ENCODE data around the gene NAA20.

NAA20 gene

DNA sequence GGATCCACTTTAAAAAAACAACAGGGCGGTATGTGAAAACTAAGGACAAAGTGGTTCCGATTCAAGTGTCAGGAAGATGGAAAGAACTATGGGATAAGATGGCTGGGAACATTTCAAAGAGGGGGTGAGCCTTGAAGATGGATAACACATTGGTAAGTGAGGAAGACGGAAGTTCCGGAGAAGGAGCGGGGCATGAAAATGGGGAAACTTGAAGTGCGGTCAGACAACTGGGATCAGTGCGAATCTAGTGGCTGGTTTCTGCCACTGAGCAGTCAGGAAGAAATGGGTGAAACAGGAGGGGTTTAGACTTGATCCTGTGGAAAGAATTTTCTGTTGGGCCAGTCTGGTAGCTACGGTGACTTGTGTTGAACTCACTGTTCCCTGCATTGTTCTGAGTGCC, 1.2 kb downstream of the NAA20 start:
- Mint-ChIP-seq H3K27ac (peak overlapping the region; percentile 94), H3K27me3 (no peaks in the 10 kb centered on the region), H3K36me3 (peaks cover 18 to 25% of the 10 kb centered on the region in 2 donors), H3K4me3 (peak overlapping the region; percentile 94 to 98), H3K9me3 (no peaks in the 10 kb centered on the region), H3K4me1 (peaks cover 28 to 42% of the 10 kb centered on the region in 2 donors)
- no peak for DNase-seq
- ATAC-seq (replicated peaks), result no peak

GRCh38 chr20:20019123-20019522, 2.0 kb downstream of the NAA20 start:
- no peak for ATAC-seq (replicated peaks)
- peaks cover 28 to 42% of the 10 kb centered on the region in 2 donors for H3K4me1 Mint-ChIP-seq

GRCh38 chr20:20020908-20021307, 3.7 kb downstream of the NAA20 start:
- Mint-ChIP-seq H3K4me1 (peaks cover 31 to 42% of the 10 kb centered on the region in 2 donors), H3K9me3 (no peaks in the 10 kb centered on the region), H3K27ac (peak overlapping the region; percentile 4), H3K36me3 (peaks cover 21 to 34% of the 10 kb centered on the region in 2 donors), H3K27me3 (no peaks in the 10 kb centered on the region), H3K4me3 (no peak overlapping the region)
- DNase-seq, result no peak
- ATAC-seq (replicated peaks), result no peak

More at GRCh38 chr20:20019123-20019522, 2.0 kb downstream of the NAA20 start:
- DNase-seq, result no peak
- Mint-ChIP-seq H3K9me3 (no peaks in the 10 kb centered on the region), H3K27ac (no peak overlapping the region), H3K27me3 (no peaks in the 10 kb centered on the region), H3K4me3 (peak overlapping the region; percentile 37 to 43), H3K36me3 (peaks cover 21 to 31% of the 10 kb centered on the region in 2 donors)

- Mint-ChIP-seq H3K4me3 (no peak overlapping the region), H3K36me3 (peaks cover 21 to 38% of the 10 kb centered on the region in 2 donors), H3K4me1 (peaks cover 29 to 39% of the 10 kb centered on the region in 2 donors), H3K27me3 (no peaks in the 10 kb centered on the region), H3K9me3 (no peaks in the 10 kb centered on the region), H3K27ac (no peak overlapping the region)
- DNase-seq (no peak), ATAC-seq (replicated peaks) (no peak)
Measured at GRCh38 chr20:20021835-20022234, 4.7 kb downstream of the NAA20 start.

DNA sequence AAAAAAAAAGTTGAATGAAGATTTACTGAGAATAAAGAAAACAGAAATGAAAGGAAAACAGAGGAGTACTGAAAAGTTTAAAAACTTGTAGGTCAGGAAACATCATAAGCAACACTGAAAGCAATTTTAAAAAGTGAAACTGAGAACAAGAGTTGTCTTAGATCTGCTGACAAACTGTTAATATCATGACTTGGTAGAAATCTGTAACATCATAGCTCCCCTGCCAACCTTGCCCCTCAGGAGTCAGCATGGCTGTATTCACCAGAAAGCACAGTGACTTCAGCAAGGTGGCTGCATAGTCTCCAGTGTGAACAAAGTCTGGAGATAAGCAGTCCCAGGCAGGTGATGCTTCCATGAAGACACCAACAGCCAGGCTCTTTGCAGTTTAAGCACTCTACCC, 5.3 kb downstream of the NAA20 start:
- no peak overlapping the region for H3K4me3 Mint-ChIP-seq
- no peak overlapping the region for H3K27ac Mint-ChIP-seq
- ATAC-seq (replicated peaks) (no peak), DNase-seq (no peak)
- H3K4me1 Mint-ChIP-seq, result peaks cover 27 to 36% of the 10 kb centered on the region in 2 donors
- peaks cover 22 to 40% of the 10 kb centered on the region in 2 donors for H3K36me3 Mint-ChIP-seq
- H3K9me3 Mint-ChIP-seq, result no peaks in the 10 kb centered on the region
- H3K27me3 Mint-ChIP-seq, result no peaks in the 10 kb centered on the region

DNA sequence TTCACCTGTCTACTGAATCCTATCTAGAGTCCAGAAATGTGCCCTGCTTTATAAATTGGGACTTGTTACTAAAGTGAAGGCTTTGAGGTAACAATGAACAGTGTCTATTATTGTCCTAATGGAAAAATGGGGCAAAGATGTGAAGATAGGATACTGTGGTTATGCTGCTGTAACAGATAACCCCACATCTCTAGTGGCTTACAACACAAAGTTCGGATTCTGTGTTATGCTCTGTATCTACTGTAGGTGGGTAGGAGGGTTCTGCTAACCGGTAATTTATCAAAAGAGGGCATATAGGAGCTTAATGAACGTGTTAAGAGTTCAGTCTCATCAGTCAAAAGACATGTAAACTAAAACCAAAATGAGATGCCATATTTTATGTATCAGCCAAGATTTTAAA, 6.2 kb downstream of the NAA20 start:
- Mint-ChIP-seq H3K4me1 (peaks cover 24 to 27% of the 10 kb centered on the region in 2 donors), H3K27ac (no peak overlapping the region), H3K4me3 (no peak overlapping the region), H3K36me3 (peaks cover 26 to 36% of the 10 kb centered on the region in 2 donors), H3K27me3 (no peaks in the 10 kb centered on the region), H3K9me3 (no peaks in the 10 kb centered on the region)
- DNase-seq, result no peak
- no peak for ATAC-seq (replicated peaks)

GRCh38 chr20:20024942-20025341, 7.8 kb downstream of the NAA20 start:
- Mint-ChIP-seq H3K36me3 (peaks cover 22 to 34% of the 10 kb centered on the region in 2 donors), H3K9me3 (no peaks in the 10 kb centered on the region), H3K27ac (peak overlapping the region; percentile 16), H3K27me3 (no peaks in the 10 kb centered on the region), H3K4me1 (peaks cover 14 to 18% of the 10 kb centered on the region in 2 donors), H3K4me3 (no peak overlapping the region)
- ATAC-seq (replicated peaks) (no peak), DNase-seq (no peak)

- peaks cover 12 to 33% of the 10 kb centered on the region in 2 donors for H3K36me3 Mint-ChIP-seq
- H3K9me3 Mint-ChIP-seq, result no peaks in the 10 kb centered on the region
- DNase-seq (no peak), ATAC-seq (replicated peaks) (no peak)
- H3K27ac Mint-ChIP-seq, result no peak overlapping the region
- no peak overlapping the region for H3K4me3 Mint-ChIP-seq
- H3K4me1 Mint-ChIP-seq, result peaks cover 0 to 3% of the 10 kb centered on the region in 2 donors
- no peaks in the 10 kb centered on the region for H3K27me3 Mint-ChIP-seq
Measured at GRCh38 chr20:20027284-20027683, 10.1 kb downstream of the NAA20 start.

DNA sequence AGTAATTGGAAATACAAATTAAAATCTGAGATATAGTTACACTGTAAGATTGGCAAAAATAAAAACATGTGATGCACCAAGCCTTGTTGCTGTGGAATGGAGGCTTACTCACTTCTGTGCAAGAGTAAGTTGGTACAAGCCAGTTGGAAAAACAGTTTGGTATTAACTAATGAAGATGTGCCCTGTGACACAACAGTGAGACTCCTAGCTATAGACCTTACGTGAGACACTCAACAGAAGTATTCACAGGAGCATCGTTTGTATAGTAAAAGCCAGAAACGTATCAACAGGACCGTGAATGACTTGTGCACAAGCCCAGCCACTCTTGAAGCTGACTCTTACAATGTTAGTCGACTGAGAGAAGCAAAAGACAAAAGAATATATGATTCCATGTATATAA, 14.6 kb downstream of the NAA20 start:
- DNase-seq (no peak), ATAC-seq (replicated peaks) (no peak)
- Mint-ChIP-seq H3K27me3 (no peaks in the 10 kb centered on the region), H3K4me1 (peaks cover 0 to 2% of the 10 kb centered on the region in 2 donors), H3K36me3 (peaks cover 11 to 29% of the 10 kb centered on the region in 2 donors), H3K9me3 (no peaks in the 10 kb centered on the region), H3K27ac (no peak overlapping the region), H3K4me3 (no peak overlapping the region)

GRCh38 chr20:20034486-20034885, 17.3 kb downstream of the NAA20 start:
- DNase-seq (no peak), ATAC-seq (replicated peaks) (no peak)
- H3K9me3 Mint-ChIP-seq, result no peaks in the 10 kb centered on the region
- H3K27me3 Mint-ChIP-seq, result no peaks in the 10 kb centered on the region
- peaks cover 0 to 8% of the 10 kb centered on the region in 2 donors for H3K4me1 Mint-ChIP-seq
- no peak overlapping the region for H3K4me3 Mint-ChIP-seq
- no peak overlapping the region for H3K27ac Mint-ChIP-seq
- peaks cover 15 to 31% of the 10 kb centered on the region in 2 donors for H3K36me3 Mint-ChIP-seq

GRCh38 chr20:20036756-20037155, 19.6 kb downstream of the NAA20 start:
- Mint-ChIP-seq H3K36me3 (peaks cover 19 to 26% of the 10 kb centered on the region in 2 donors), H3K27ac (peak overlapping the region; percentile 1), H3K9me3 (no peaks in the 10 kb centered on the region), H3K4me3 (no peak overlapping the region), H3K27me3 (no peaks in the 10 kb centered on the region), H3K4me1 (peaks cover 0 to 8% of the 10 kb centered on the region in 2 donors)
- no peak for DNase-seq
- no peak for ATAC-seq (replicated peaks)

DNA sequence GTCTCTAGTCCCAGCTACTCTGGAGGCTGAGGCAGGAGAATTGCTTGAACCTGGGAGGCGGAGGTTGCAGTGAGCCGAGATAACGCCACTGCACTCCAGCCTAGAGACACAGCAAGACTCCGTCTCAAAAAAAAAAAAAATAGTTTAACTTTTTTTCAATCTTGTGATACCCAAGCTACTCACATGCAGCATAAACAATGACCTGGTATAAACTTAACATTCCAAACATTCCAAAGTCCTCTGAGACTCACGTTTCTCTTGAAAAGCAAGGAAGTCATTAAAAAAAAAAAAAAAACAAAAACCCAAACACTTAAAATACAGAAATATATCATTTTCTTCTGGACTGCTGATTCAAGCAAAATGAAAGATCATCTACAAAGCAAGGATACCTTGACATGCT, 20.8 kb downstream of the NAA20 start:
- DNase-seq (no peak), ATAC-seq (replicated peaks) (no peak)
- H3K27ac Mint-ChIP-seq, result no peak overlapping the region
- peaks cover 0 to 8% of the 10 kb centered on the region in 2 donors for H3K4me1 Mint-ChIP-seq
- H3K9me3 Mint-ChIP-seq, result no peaks in the 10 kb centered on the region
- no peaks in the 10 kb centered on the region for H3K27me3 Mint-ChIP-seq
- H3K4me3 Mint-ChIP-seq, result no peak overlapping the region
- H3K36me3 Mint-ChIP-seq, result peaks cover 21 to 26% of the 10 kb centered on the region in 2 donors

DNA sequence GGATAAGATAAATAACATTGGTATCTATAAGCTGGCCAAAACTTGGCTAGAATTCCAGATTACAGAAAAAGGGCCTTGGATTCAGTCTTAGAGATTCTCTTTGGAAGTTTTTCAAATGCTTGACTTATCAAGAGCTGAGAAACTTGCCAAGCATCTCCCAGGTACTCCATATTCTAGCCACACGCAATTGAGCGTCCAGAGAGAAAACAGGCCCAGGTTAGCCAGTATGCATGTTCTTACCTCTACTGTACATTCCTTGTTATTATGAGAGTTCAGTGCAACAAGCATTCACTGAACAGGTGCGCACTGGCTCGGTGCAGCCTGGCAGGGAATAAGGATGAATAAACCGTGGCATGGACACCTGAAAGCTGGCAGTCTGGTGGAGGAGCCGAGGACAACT, 21.4 kb downstream of the NAA20 start:
- no peaks in the 10 kb centered on the region for H3K9me3 Mint-ChIP-seq
- H3K27ac Mint-ChIP-seq, result no peak overlapping the region
- DNase-seq (no peak), ATAC-seq (replicated peaks) (no peak)
- no peaks in the 10 kb centered on the region for H3K27me3 Mint-ChIP-seq
- peaks cover 0 to 8% of the 10 kb centered on the region in 2 donors for H3K4me1 Mint-ChIP-seq
- no peak overlapping the region for H3K4me3 Mint-ChIP-seq
- peaks cover 26 to 32% of the 10 kb centered on the region in 2 donors for H3K36me3 Mint-ChIP-seq

GRCh38 chr20:20039752-20040387, 22.7 kb downstream of the NAA20 start:
- no peak for ATAC-seq (replicated peaks)
- H3K27ac Mint-ChIP-seq, result no peak overlapping the region
- peaks cover 35 to 38% of the 10 kb centered on the region in 2 donors for H3K36me3 Mint-ChIP-seq
- no peak for DNase-seq
- no peaks in the 10 kb centered on the region for H3K27me3 Mint-ChIP-seq
- H3K4me3 Mint-ChIP-seq, result no peak overlapping the region
- no peaks in the 10 kb centered on the region for H3K9me3 Mint-ChIP-seq
- H3K4me1 Mint-ChIP-seq, result peaks cover 7 to 8% of the 10 kb centered on the region in 2 donors

GRCh38 chr20:20051767-20052073, 34.6 kb downstream of the NAA20 start:
- no peak for DNase-seq
- peaks cover 6 to 14% of the 10 kb centered on the region in 2 donors for H3K4me1 Mint-ChIP-seq
- peak overlapping the region; percentile 98 for H3K27ac Mint-ChIP-seq
- H3K36me3 Mint-ChIP-seq, result peaks cover 18 to 23% of the 10 kb centered on the region in 2 donors
- H3K4me3 Mint-ChIP-seq, result peak overlapping the region; percentile 98
- H3K9me3 Mint-ChIP-seq, result no peaks in the 10 kb centered on the region
- H3K27me3 Mint-ChIP-seq, result no peaks in the 10 kb centered on the region
- ATAC-seq (replicated peaks), result peak; percentile 35 to 45
